ENCODE results near the gene EPS8L2. TPM values are rescaled to one million over a fixed set of nuclear protein-coding genes. Genes with fewer than 3 reads are reported as not detected.

EPS8L2 gene
- total and polyA plus RNA-seq, 2 of the 13 experiments (the other 11 are each of a cell fraction or from before 2014, with no cell fraction given) = 89.3 to 416 TPM

GRCh38 chr11:747158-748006, 41.4 kb downstream of the EPS8L2 start, which contains the start of gene TALDO1 (continued):
- TF ChIP-seq RNF2 (conservative IDR thresholded peaks at IDR 0.05; ENCODE audit: low read depth) (peak; percentile 45; the same call in 1 of the 2 replicates), ARNTL (CRISPR knock-in tag; IDR thresholded peaks at IDR 0.05) (peak; percentile 83; the same call in 1 of the 2 replicates), ZNF646 (CRISPR knock-in tag; IDR thresholded peaks at IDR 0.05) (no peak), ZBTB1 (CRISPR knock-in tag; IDR thresholded peaks at IDR 0.05; ENCODE audit: borderline replicate concordance) (no peak), AGO2 (optimal IDR thresholded peaks at IDR 0.05; ENCODE audit: low read depth, low read length) (peak; percentile 45), SAFB2 (CRISPR knock-in tag; IDR thresholded peaks at IDR 0.05; ENCODE audit: borderline replicate concordance, low read depth) (peak; percentile 51; the same call in 1 of the 2 replicates), NFYB (CRISPR knock-in tag; IDR thresholded peaks at IDR 0.05) (peak; percentile 77), TARDBP (CRISPR knock-in tag; IDR thresholded peaks at IDR 0.05) (0 out of 2 replicates have a peak, but pooled peaks have one; percentile 51), ZFY (CRISPR knock-in tag; IDR thresholded peaks at IDR 0.05) (peak; percentile 90), THAP7 (CRISPR knock-in tag; IDR thresholded peaks at IDR 0.05) (no peak), NRL (CRISPR knock-in tag; IDR thresholded peaks at IDR 0.05; ENCODE audit: borderline replicate concordance) (no peak; the same call in 1 of the 2 replicates), SMYD3 (CRISPR knock-in tag; IDR thresholded peaks at IDR 0.05) (no peak), REXO4 (CRISPR knock-in tag; IDR thresholded peaks at IDR 0.05; ENCODE audit: borderline replicate concordance) (no peak), GFI1 (CRISPR knock-in tag; IDR thresholded peaks at IDR 0.05; ENCODE audit: borderline replicate concordance) (peak; percentile 60; the same call in 1 of the 2 replicates), PLRG1 (conservative IDR thresholded peaks at IDR 0.05) (no peak), ZFP36 (IDR thresholded peaks at IDR 0.05; ENCODE audit: borderline replicate concordance, low read depth, low read length, partially characterized antibody) (no peak), KDM3A (CRISPR knock-in tag; IDR thresholded peaks at IDR 0.05; ENCODE audit: low read depth) (no peak; the same call in 1 of the 2 replicates), UBTF (CRISPR knock-in tag; IDR thresholded peaks at IDR 0.05) (peak; percentile 78)
- TF ChIP-seq, protein P1, sequence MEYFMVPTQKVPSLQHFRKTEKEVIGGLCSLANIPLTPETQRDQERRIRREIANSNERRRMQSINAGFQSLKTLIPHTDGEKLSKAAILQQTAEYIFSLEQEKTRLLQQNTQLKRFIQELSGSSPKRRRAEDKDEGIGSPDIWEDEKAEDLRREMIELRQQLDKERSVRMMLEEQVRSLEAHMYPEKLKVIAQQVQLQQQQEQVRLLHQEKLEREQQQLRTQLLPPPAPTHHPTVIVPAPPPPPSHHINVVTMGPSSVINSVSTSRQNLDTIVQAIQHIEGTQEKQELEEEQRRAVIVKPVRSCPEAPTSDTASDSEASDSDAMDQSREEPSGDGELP (IDR thresholded peaks at IDR 0.05; ENCODE audit: borderline replicate concordance, low read depth) = peak; percentile 48; the same call in 1 of the 2 replicates

Measured in HepG2 (cell line).